ENCODE measurements around the gene MAPK7.

MAPK7 gene

DNA sequence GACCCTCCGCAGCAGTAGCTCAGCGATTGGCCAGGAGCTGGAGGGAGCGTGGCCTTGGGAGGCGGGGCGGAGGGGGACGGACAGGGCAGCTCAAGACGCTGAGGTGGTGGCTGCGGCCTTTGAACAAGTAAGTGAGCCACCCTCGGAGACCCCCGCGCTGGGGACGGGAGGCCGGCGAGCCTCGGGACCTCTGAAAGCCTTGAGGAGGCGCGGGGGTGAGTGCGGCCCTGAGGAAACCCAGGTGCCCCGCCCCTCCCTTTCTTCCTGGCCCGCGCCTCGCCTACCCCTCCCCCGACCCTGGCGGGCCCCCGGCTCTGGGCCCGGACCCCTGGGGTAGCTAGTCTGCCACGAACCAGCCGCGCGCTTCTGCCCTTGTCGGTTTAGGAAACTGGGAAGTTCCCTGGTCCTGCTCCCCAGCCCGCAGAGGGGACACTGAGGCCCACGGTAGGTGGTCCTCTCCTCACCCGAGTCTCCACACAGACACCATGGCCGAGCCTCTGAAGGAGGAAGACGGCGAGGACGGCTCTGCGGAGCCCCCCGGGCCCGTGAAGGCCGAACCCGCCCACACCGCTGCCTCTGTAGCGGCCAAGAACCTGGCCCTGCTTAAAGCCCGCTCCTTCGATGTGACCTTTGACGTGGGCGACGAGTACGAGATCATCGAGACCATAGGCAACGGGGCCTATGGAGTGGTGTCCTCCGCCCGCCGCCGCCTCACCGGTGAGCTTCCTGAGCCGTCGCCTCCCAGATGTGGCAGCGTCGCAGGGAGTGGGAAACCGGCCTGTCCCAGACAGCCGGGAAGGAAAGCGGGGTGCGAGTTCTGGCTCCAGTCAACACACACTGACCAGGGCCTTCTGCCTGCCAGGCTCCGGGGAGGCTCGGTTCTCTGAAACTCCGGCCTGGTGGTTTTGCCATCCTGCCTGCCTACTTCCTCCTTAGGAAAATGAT lies at the start of gene MAPK7:
MAPK7 (plus strand) TSS at position 83 of the 945 bp plus-strand sequence; CDS start at position 486, 403 bp downstream.
- DNase-seq = no peak

GRCh38 chr17:19329136-19329535 lies 49.2 kb upstream of the MAPK7 start:
- no peak for DNase-seq

GRCh38 chr17:19329839-19330238 lies 48.5 kb upstream of the MAPK7 start:
- no peak for DNase-seq

GRCh38 chr17:19330271-19330670 lies 48.0 kb upstream of the MAPK7 start:
- no peak for DNase-seq

DNA sequence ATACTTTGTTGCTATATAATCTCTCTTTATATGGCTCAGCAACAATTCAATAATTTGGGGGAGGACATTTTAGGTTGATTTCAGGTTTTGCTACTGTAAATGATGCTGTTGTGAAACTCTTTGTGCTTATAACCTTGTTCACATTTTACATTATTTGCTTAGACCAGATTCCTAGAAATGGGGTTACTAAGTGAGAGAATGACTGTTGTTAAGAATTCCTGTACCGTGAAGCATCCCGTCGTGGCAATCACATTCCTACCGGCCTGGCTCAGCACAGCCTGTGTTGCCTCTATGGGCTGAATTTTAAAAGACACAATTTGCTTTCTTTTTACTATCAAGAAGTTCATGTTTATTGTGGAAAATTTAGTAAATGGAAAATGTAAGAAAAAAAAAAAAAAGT lies 47.2 kb upstream of the MAPK7 start:
- DNase-seq = no peak

DNA sequence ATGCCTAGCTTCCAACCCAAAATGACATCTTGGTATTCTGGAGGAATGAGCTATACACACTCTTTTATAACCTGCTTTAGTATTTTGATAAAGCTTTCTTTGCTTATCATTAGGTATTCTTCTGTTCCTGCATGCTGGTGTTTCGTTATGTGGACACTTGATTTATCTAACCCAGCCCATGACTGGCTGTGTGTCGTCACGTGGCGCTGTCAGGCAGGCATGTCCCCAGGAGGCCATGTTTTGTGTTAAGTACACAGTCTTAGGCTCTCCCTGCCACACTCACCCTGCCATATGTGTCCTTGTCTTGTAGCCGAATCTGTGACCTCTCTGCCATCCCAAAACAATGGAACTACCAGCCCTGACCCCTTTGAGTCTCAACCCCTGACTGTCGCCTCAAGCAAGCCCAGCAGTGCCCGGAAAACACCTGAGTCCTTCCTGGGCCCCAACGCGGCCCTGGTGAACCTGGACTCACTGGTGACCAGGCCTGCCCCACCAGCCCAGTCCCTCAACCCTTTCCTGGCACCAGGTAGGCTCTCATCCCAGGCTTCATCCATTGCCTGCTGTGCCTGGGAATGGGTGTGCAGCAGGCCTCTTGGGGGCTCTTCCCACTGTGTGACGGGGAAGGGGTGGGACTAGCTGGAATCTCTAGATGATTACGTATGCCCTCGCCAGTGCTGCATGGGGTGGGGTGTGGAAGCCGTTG lies 46.6 kb upstream of the MAPK7 start:
- no peak for DNase-seq

DNA sequence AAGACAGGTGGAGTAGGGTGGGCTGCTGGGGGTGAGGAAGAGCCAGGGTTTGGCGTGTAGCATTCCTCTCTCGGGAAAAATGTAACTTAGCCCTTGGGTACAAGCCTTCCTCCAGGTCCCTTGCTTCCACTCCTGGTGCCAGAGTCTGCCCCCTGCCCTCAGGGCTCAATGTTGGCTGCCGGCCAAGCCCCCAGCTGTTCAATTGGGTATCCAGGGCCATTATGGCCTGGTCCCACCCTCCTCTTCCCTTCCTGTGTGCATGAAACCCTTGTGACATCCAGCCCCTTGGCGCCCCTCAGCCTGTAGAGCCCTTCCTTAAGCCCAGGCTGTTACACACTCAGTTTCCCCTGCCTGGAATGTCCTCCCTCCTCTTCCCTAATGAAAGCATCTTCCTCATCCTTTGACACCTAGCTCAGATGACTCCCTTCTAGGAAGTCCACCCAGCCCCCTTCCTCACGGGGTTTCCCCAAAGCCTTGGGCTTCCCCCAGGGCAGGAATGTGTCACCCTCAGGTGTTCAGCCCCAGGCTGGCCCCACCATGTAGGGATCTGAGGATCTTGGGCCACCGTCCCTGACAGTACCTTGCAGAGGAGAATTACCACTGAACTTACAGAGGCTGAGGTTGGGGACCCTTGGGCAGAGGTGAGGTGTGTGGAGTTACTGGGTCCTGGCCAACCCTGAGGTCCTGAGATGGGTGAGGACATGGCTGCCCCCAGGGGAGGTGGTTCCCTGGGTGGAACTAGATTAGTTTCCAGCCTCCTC lies 45.7 kb upstream of the MAPK7 start:
- DNase-seq = no peak

GRCh38 chr17:19333132-19333440 lies 45.2 kb upstream of the MAPK7 start:
- no peak for DNase-seq

DNA sequence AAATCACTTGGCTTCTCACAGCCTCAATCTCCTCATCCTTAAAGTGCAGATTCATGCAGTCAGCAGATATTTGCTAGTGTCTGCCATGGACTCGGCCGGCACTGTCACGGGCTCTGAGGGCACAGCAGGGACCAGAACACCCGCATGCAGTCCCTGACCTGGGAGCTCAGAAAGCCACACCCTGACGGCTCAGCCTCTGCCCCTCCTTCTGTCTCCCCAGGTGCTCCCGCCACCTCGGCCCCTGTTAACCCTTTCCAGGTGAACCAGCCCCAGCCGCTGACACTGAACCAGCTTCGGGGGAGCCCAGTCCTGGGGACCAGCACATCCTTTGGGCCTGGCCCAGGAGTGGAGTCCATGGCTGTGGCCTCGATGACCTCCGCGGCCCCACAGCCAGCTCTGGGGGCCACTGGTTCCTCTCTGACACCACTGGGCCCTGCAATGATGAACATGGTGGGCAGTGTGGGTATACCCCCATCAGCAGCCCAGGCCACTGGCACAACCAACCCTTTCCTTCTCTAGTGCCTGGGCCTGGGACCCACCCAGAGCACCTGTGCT lies 44.5 kb upstream of the MAPK7 start:
- no peak for DNase-seq

DNA sequence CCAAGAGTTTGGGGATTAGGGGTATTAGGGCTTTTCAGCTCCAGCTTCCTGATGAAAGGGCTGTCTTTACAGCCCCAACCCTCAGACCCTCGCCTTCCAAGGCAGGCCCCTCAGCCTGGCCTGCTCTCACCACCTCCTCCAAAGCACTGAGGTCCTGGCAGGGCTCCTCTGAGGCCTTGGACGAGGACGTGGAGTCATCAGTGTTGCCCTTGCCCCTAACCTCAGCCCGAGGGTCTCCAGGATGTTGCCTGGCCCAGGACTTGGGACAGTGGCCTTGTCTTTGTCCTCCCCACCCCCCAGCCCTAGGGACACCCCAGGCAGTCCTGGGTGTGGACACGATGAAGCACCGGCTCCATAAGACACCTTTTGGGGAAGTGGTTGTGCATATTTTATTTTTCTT lies 44.0 kb upstream of the MAPK7 start:
- DNase-seq = no peak

- DNase-seq = no peak
Measured at GRCh38 chr17:19335951-19336631, 42.2 kb upstream of the MAPK7 start.

DNA sequence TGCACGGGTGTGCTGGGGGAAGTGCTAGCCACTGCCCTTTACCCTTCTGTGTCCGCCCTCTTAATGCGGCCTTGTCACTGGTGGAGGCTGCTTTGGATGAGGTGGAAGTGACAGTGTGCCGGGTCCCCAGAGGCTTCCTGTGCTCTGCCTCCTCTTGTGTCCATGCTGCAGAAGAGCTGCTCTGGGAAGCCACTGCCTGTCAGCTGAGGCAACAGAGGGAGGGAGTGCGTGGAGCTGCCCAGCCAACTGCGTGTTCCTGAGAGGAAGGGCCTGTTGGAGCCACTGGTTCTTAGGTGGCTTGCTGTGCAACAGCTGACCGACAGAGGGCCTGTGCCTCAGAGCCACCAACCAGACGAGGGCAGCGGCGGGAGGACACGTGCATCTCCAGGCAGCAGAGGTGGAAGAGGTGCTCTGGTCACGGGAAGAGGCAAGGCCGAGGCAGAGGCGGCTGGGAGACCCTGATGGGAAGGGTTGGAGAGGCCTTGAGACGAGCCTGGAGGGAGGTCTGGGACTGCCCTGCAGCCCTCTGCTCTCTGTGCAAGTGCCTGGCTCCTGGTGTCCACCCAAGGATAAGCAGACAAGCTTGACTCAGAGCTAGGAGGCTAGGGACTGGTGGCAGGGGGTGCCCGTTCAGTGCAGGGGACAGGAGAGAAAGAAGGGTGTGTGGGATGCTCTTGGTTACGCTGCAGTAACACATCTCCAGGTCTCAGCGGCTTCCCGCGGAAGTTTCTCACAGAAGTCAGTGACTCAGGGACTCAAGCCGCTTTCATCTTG lies 41.2 kb upstream of the MAPK7 start:
- DNase-seq = no peak

DNA sequence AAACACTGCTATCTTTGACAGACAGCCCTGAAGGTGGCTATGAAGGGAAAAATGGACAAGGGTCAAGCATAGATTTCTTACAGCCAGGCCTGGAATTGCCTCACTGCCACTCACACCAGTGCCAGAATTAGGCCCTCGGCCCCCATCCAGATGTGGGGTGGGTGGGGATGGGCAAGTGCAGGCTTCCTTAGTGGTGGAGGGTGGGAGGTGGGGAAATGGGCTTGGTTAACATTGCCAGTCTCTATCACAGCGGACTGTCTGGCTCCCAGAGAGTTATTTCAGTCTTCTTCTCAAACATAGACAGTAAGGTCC lies 40.6 kb upstream of the MAPK7 start:
- DNase-seq = no peak

DNA sequence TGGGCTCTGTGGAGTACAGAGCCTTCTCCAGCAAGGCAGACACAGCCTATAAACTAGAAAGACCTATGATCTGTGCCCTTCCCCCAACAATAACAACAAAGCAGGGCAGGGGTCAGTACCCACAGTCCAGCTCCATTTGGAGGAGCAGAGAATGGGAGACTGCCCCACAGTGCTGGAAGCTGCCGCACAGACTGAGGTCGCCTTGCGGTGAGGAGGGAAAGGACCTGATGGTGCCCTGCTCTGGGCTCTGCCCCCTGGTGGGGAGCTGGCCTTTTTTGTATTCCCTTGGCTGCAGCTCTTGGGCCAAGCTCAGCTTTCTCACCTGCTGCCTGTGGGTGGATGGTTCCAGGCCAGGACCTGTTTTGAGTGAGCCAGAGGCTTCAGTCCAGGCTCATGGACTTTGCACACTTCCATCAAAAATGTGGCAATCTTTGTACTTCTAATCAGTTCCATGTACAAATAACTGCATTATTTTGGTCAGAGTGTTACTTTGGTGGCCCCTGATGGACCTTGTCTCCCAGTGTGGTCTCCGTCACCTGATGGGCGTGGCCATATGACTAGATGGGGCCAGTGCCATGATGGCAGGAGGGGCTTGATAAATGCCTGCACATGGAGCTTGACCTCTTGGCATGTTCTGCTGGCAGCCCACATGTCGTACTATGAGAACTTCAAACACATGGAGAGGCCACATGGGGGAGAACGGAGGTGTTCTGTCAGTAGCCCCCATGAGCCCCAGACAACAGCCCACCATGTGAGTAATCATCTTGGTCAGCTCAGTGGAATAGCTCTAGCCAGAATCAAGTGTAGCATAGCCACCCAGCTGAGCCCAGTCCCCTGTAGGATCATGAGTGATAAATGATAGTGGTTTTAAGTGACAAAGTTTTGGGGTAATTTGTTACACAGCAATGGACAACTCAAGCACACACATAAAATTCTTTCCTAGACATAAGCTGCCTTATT lies 40.0 kb upstream of the MAPK7 start:
- peak; percentile 66 for DNase-seq

DNA sequence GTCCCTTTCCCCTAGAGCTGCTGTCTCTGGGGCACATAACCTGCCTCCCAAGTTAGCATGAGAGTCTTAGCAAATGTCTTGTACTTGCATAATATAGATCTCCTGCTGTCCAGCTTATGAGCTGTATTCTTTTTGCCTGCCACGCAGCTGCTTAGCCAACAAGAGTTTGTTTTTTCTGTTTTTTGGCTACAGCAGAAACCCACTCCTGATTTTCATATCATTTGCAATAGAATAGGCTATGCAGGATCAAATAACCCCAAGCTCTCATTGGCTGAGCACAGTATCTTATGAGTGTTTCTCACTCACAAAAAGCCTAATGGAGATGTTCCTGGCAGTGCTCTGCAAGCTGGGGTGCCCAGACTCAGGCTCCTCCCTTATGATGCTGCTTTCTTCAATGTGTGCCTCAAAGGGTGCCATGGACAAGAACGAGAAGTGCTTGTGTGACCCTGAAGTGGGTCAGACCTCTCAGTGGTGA lies 38.9 kb upstream of the MAPK7 start:
- no peak for DNase-seq

DNA sequence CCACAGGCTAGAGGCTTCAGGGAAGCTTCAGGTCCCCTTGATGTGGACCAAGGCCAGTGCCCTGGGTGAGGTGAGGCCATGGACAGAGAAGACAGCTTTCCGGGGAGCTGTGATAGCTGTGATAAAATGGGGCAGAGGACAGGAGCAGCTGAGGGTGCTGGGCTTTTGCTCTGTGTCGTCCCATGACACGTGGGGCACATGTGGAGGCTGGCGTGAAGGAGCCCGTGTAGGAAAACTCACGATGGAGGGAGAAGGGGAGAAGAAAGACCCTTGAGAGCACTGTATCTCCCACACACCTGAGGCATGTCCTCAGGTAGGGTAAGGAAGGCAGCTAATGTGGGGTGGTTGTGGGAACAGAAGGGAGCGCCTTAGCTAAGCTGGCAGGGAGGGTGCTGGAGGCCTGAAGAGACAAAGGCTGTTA lies 37.1 kb upstream of the MAPK7 start:
- DNase-seq = no peak

DNA sequence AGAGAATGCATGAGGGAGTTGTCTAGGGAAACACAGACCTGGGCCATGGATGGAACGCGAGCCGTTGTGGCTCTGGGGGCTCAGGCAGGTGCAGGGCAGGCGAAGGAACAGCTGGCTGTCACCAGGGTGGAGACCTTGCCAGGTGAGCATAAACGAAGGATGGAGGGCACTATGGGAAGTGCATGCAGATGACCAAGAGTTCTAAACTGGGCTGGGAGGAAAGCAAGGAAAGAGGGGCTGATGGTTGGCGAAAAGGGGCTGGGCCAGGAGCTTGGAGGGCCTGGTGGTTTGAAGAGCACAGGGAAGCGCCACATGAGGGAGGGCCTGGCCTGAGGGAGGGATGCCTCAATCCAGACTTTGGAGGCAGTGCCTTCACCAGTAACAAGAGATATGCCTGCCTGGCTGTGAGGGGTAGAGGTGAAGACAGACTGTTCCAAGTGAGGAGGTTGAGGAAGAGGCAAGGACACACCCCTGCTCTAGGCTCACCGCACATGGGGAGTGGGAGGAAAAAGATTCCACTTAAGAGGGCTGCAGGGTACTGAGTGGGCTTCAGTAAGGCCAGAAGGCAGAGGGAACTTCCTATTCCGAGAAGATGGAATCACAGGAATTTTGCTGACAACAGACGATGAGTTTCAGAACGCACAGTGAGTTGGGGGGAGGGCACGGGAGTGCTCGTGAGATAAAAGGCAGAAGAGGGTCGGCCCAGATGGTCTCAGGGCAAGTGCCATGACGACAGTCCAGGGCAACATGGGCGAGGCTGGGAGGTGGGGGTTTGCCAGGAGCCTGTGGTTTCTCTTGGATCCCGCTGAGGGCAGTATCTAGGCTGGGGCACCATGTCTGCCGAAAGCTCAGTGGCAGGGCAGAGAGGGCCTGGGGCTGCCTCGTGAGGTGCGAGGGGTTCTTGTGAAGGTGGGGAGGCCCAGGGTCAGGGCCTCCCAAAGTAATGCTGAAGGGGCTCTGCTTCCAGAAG lies 36.4 kb upstream of the MAPK7 start:
- DNase-seq = no peak

DNA sequence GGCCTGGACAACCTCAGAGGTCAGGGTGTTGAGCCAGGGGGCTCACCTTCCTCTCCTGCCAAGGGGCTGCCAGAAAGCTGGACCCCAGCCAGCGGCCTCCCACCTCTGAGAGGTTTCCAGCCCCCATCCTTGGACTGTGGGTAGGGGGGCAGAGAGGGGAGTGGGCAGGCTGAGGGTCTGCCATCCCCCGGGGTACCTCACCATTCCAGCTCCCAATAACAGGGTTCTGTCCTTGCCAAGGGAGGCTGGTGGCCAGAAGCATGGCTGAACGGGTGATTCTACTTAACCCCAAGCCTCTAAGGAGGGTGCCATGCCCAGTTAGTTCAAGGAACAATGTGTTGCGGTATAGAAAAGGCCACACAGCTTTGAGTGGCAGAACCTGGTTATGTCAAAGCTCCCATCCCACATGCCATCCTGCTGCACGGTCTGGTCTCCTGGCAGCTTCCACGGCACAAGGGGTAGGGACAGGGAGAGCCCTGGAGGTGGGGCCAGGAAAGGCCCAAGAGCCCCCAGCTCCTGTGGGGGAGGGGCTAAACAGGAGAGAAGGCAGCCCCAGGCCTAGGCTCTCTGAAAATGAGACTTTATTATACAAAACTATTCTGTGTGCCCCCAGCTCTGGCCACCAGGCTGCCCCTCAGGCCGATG lies 35.6 kb upstream of the MAPK7 start:
- DNase-seq = no peak

DNA sequence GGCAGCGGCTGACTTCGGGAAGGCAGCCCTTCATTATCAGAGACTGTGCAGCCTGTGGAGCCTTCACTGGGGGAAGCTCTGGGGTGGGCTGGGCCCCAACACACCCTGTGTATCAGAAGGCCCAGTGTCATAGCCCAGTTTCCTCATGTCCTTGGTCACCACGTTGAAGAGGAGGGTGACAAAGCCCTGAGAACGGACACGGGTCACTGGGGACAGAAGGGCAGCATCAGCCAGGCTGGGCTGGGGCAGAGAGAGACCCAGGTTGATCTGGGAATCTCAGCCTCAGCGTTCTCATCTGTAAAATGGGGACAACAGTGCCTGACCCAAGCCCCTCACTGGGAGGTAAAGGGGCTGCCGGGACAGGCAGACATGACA lies 35.1 kb upstream of the MAPK7 start:
- DNase-seq = no peak

Measured in CD4-positive, alpha-beta T cell treated with Interferon gamma for 1 hour (primary cell).